Fibroblast of villous mesenchyme (primary cell): ENCODE data around the gene ZGPAT. TPM values are rescaled to one million over a fixed set of nuclear protein-coding genes. Genes with fewer than 3 reads are reported as not detected.

Source experiments
- DNase-seq: peaks from one replicate; pipeline ENCODE4 v3.0.0-alpha.2; 2010; ENCODE audit warnings: low read depth
- H3K4me3 ChIP-seq: 2 replicates; pipeline ENCODE4 v1.5.1; 2011; ENCODE audit warnings: low read depth, mild to moderate bottlenecking, low read length
- CTCF ChIP-seq: IDR thresholded peaks from 2 replicates; pipeline ENCODE4 v1.5.1; 2012; ENCODE audit warnings: low read depth, mild to moderate bottlenecking, low read length; ENCODE audit not compliant: insufficient read depth
- total RNA-seq: library from RNA; depleted of rRNA; stranded (reverse); fragments of >200 nt; gene quantifications from 2 replicates; pipeline ENCODE4 v1.2.3, GENCODE V29; 2012

The ZGPAT gene
- total RNA-seq, 1 donor, result 19.4 TPM

GRCh38 chr20:63744574-63745423, 37.0 kb downstream of the ZGPAT start:
- no peak for TF ChIP-seq CTCF
- H3K4me3 ChIP-seq, result no peak overlapping the region
- no peak for DNase-seq

GRCh38 chr20:63745424-63745805, 37.6 kb downstream of the ZGPAT start:
- TF ChIP-seq CTCF, result no peak
- H3K4me3 ChIP-seq, result no peak overlapping the region
- no peak for DNase-seq

DNA sequence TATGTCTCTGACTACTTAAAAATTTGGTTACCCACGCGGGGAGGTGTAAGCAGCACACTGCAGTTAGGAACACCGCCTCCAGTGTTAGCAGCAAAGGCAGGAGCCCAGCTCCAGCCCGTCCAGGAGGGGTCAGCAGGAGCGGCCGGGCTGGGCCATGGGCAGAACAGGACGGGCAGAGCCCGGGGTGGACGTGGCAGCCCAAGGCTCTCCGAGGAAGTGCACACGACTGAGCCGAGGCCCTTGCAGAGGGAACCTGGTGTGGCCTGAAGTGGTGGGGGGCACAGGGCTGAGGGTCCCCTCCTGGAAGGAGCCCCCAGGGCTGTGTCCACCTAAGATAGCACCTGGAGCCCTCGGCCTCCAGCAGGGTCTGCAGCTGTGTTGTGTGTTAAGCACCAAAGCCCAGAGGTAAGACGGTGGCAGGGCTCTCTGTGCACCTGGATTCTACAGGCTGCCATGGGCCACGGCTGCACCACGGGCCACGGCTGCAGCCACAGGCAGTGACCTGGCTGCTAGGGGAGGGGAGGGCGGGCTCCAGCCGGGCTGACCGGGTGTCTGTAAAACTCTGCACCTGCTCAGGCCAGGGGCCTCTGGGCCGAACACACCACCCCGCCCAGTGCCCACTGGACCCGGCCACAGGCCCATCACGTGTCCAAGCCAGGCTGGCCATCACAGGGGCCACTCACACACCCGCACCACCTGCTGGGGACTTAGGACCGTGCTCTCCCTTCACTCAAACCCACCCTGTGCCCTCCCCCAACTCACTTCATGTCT, 38.3 kb downstream of the ZGPAT start:
- H3K4me3 ChIP-seq, result no peak overlapping the region
- TF ChIP-seq CTCF, result no peak
- no peak for DNase-seq

DNA sequence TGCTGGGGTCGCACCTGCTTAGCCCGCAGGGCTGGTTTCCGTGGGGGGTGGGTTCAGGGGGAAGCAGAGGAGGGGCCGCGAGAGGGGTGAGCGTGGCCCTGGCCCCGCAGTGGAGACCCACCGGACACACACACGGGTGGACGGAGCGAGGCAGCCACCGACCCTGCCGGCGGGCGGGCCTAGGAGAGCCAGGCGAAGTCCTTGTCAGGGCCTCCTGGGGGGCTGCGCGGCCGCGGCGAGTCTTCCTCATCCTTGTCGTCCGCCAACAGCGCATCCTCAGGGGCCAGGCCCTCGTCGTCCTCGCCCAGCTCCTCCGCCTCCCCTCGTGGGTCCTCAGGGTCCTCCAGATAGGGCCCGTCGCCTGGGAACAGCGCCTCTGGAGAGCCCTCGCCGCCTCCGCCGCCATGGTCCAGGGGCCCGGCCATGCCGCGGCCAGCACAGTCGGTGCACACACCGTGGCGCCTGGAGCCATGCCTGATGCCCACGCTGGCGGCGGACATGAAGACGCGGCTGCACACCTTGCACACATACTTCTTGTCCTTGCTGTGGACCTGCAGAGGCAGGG, 39.0 kb downstream of the ZGPAT start:
- no peak for TF ChIP-seq CTCF
- DNase-seq, result no peak
- H3K4me3 ChIP-seq, result no peak overlapping the region

DNA sequence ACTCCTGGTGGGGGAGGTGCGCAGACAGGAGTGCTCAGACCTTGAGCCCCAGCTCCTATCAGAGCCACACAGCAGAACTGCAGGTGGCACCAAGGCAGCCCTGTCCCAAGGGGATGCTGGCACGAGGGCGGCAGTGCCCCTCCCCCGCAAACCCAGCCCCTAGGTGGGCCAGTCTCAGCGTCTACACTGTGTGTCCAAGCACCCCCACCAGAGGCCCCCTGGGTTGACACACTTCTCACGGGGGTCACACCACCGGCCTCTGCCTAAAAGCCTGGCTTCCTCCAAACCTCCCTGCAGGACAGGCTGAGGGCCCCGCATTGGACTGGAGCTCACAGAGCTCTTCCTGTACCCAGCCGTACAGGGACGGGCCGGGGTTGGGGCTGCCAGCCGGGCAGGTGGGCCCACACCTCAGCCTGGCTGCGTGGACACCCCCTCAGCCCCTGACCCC, 39.8 kb downstream of the ZGPAT start:
- no peak for DNase-seq
- TF ChIP-seq CTCF, result no peak
- no peak overlapping the region for H3K4me3 ChIP-seq

- DNase-seq, result no peak
- TF ChIP-seq CTCF, result no peak
Observed at GRCh38 chr20:63748070-63748933, 40.5 kb downstream of the ZGPAT start.

More at GRCh38 chr20:63748070-63748933, 40.5 kb downstream of the ZGPAT start:
- H3K4me3 ChIP-seq, result no peak overlapping the region
